K562 (cell line): Measurements from ENCODE around the gene TAF10. TPM values are rescaled to one million over a fixed set of nuclear protein-coding genes. Genes with fewer than 3 reads are reported as not detected.

Experiments used
- ARID3B ChIP-seq: fragments of 250-450 bp; sonication (Bioruptor Pico); IDR thresholded peaks from 2 replicates; pipeline ENCODE4 v1.4.0; 2020; ENCODE audit warnings: borderline replicate concordance
- ATF1 ChIP-seq, 2 experiments: fragments of 450-650 bp in 1 of 2; IDR thresholded peaks; 2 replicates each; pipeline ENCODE4 v1.6.1; 2016; ENCODE audit warnings: missing compliant biosample characterization in 1 of 2, missing genetic modification characterization in 1 of 2
- BRD9 ChIP-seq: fragments of 450-650 bp; IDR thresholded peaks from 2 replicates; pipeline ENCODE4 v1.6.1; 2018; ENCODE audit warnings: low read depth; ENCODE audit not compliant: partially characterized antibody
- DACH1 ChIP-seq: fragments of 450-650 bp; IDR thresholded peaks from 2 replicates; pipeline ENCODE4 v1.6.1; 2018; ENCODE audit not compliant: partially characterized antibody
- HIVEP1 ChIP-seq: fragments of 250-450 bp; sonication (Bioruptor Pico); IDR thresholded peaks from 2 replicates; pipeline ENCODE4 v1.4.0; 2020; ENCODE audit warnings: mild to moderate bottlenecking
- MAFG ChIP-seq: fragments of 450-650 bp; conservative IDR thresholded peaks from 2 replicates; pipeline ENCODE4 v1.6.1; 2016; ENCODE audit warnings: missing genetic modification characterization, missing compliant biosample characterization
- MBD1 ChIP-seq: fragments of 250-450 bp; sonication (Bioruptor Pico); IDR thresholded peaks from 2 replicates; pipeline ENCODE4 v1.8.0; 2022; ENCODE audit warnings: inconsistent platforms
- SOX6 ChIP-seq: fragments of 450-650 bp; IDR thresholded peaks from 2 replicates; pipeline ENCODE4 v1.6.1; 2014; ENCODE audit warnings: mild to moderate bottlenecking
- SP1 ChIP-seq: sonication (generic); formaldehyde crosslinking; IDR thresholded peaks from 2 replicates; pipeline ENCODE4 v1.8.1; 2022; ENCODE audit warnings: mild to moderate bottlenecking, missing genetic modification reagents
- TSHZ1 ChIP-seq: fragments of 250-450 bp; sonication (Bioruptor Pico); IDR thresholded peaks from 2 replicates; pipeline ENCODE4 v1.4.0; 2020; ENCODE audit warnings: mild to moderate bottlenecking, moderate library complexity
- ZNF274 ChIP-seq: IDR thresholded peaks from 2 replicates; pipeline ENCODE4 v1.6.1; 2011; ENCODE audit warnings: low read depth, mild to moderate bottlenecking, low read length, moderate library complexity, borderline replicate concordance
- ZNF609 ChIP-seq: sonication (generic); formaldehyde crosslinking; IDR thresholded peaks from 2 replicates; pipeline ENCODE4 v1.8.1; 2023; ENCODE audit warnings: missing genetic modification reagents, mild to moderate bottlenecking, borderline replicate concordance
- ZNF79 ChIP-seq: fragments of 250-450 bp; sonication (Bioruptor Pico); IDR thresholded peaks from 2 replicates; pipeline ENCODE4 v1.4.0; 2020; ENCODE audit warnings: low read depth, mild to moderate bottlenecking, moderate library complexity
- polyA plus RNA-seq, 8 experiments: library from polyadenylated mRNA; depleted of rRNA in 4 of 8; stranded (reverse) in 5 of 8; unstranded in 3 of 8; fragments of >200 nt; fragmentation: Nextera tagmentation in 2 of 8; fragmentation: Illumina TruSeq in 1 of 8; extraction: Ambion mirVana in 2 of 8; extraction: Trizol in 1 of 8; gene quantifications; 2 replicates each; pipeline versions ENCODE4 v1.2.1 to v1.2.3, GENCODE V29; 2011 to 2014; ENCODE audit warnings: inconsistent platforms in 1 of 8, missing spikeins in 1 of 8
- total RNA-seq, 7 experiments: library from RNA; depleted of rRNA in 6 of 7; stranded (reverse); fragments of >200 nt in 6 of 7; fragmentation: Illumina TruSeq in 2 of 7; extraction: Trizol in 2 of 7; gene quantifications; 2 replicates each; pipeline versions ENCODE4 v1.2.1 to v1.2.3, GENCODE V29; 2011 to 2021; ENCODE audit warnings: low replicate concordance in 1 of 7

TAF10 gene
- total and polyA plus RNA-seq, 9 of the 15 experiments (the other 6 are each of a cell fraction or from before 2014, with no cell fraction given): 19.5 to 197 (median 121) TPM

GRCh38 chr11:6563121-6563619, 48.8 kb downstream of the TAF10 start (continued):
- no peak for TF ChIP-seq ARID3B (CRISPR knock-in tag)
- TF ChIP-seq MBD1: no peak
- TF ChIP-seq ATF1 (CRISPR knock-in tag; IDR thresholded peaks at IDR 0.05): no peak
- 0 out of 2 replicates have a peak, but pooled peaks have one; percentile 27 for TF ChIP-seq ATF1 (tag; IDR thresholded peaks at IDR 0.05)
- peak; percentile 96 for TF ChIP-seq DACH1
- TF ChIP-seq HIVEP1 (CRISPR knock-in tag): no peak
- peak; percentile 41; the same call in 1 of the 2 replicates for TF ChIP-seq SP1 (CRISPR knock-in tag)
- peak; percentile 45; the same call in 1 of the 2 replicates for TF ChIP-seq ZNF274
- TF ChIP-seq ZNF79 (CRISPR knock-in tag): no peak
- no peak for TF ChIP-seq ZNF609
- peak; percentile 48 for TF ChIP-seq BRD9
- 0 out of 2 replicates have a peak, but pooled peaks have one; percentile 20 for TF ChIP-seq MAFG (tag)
- TF ChIP-seq SOX6: peak; percentile 90
- no peak for TF ChIP-seq TSHZ1
